HG03139 (cell line): Measurements from ENCODE around the gene RFTN1.
"Not testable (repeated sequence)": the region's sequence is repeated elsewhere in the genome, so short reads cannot be mapped to it uniquely, and the experiment has no call there.

Source experiments
- ATAC-seq: cut with Tn5 transposase; IDR thresholded peaks from one replicate; pipeline ENCODE4 v1.9.1; 2021; ENCODE audit not compliant: unreplicated experiment

The RFTN1 gene

DNA sequence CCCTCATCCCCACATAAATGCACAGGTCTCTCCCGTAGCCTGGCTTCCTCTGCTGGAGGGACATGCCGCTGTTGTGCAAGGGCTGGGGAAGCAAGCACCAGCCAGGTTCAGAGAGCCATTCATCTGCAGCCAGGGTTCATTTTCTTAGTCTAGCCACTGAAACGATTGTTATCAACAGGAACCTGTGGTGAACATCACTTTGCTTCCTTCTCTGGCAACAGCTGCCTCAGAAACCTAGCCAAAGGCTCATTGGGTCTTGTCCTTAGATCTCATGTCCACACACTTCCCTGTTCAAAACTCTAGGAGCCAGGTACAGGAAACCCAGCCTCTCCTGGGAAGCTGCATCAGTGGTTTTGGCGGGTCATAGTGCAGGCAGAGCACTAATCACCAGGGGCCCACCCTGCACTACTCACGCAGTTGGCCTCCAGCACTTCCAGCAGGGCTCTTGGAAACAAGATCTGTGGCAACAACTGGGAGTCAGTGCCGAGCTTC lies 201.5 kb downstream of the RFTN1 start:
- peak; percentile 64 for ATAC-seq

DNA sequence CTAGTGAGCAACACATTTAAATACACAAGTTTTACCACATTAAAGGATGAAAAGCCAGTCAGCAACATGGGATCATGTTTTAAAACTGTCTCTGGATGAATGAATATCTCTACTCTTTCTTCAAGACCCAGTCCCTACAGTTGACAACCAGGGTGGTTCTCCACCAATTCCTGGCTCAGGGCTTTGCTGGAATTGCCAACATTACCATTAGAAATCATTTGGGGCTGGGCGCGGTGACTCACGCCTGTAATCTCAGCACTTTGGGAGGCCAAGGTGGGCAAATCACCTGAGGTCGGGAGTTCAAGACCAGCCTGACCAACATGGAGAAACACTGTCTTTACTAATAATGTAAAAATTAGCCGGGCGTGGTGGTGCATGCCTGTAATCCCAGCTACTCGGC lies 203.0 kb downstream of the RFTN1 start:
- not testable (repeated sequence) for ATAC-seq

DNA sequence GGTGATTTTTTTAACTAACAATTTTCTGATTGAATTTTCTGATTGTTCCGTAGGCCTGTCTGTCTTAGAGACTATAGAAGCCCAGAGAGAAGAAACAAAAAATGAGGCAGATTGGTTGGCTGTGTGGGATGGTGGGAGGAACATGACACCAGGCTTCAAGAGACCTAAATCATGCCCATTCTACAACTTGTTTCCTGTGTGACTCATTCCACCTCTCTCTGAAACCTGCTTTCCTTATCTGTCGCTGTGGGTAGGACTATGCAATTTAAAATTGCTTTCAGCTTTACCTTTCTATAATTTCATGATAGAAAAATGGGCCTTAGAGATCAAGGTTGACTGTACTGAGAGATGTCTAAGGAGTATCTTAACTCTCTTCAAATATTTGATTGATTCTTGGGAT lies 203.9 kb downstream of the RFTN1 start:
- peak; percentile 85 for ATAC-seq

DNA sequence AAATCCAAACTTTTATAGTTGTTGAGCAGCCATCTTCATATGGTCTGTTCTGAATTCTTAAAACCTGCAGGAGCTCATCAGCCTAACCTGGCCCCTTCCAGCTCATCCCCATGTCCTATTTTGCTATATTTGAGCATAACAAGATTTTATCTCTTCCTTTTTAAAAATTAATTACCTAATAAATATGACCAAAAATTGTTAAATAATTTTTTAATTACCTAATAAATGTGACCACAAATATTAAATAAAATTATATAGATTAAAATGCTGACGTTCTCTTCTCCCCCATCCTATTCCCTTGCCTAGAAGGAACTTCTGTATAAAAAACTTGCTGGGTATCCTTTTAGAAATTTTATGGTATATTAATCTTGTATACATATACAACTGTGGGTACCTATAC lies 204.8 kb downstream of the RFTN1 start:
- no peak for ATAC-seq

DNA sequence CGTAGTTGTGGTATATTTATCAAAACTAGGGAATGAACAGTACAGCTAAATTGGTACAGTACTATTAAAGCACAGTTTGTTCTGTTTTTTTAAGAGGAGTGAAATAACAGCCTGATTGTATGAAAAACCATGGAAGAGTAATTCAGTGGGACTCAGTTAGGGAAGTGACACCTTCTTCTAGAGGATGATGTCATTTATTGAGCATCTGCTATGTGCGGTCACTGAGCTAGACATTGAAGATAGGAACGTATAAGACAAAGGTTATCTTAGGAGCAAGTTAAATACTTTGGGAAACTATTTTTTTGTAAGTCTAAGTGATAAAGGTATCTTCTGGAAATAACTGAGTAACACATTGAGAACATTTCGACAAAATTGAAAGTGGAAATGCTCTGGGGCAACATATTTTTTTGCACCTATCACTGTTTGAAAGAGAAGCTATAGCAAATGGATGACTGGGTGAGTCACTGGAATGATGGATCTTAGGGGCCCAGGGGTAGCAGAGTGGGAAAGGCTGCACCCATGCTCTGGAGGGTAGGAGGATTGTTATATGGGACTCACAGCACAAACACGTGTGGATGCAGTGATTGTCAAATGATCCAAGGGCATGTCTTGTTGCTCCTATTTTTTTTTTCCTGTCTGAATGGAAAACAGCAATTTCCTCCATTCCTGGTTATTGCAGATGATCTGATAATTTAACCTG lies 205.5 kb downstream of the RFTN1 start:
- ATAC-seq: no peak

DNA sequence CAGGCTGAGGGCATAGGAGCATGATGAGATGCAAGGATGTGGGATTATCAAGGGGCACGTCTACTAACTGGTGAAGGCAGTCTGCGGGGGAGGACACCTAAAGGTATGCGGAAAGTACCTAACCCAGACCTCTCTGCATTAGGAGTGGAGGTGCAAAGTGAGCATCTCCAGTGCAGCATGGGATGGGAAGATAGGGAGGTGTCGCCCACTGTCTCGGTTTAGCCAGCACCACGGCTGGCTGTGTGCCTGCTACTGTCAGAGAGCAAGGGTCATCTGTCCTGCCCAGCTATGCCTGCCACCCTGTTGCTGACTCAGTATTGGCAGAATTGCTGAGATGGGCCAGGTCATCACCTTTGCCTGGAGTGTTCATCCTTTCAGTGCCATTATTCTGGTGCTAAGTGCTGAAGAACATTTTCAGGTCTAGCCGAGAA lies 208.4 kb downstream of the RFTN1 start:
- no peak for ATAC-seq

DNA sequence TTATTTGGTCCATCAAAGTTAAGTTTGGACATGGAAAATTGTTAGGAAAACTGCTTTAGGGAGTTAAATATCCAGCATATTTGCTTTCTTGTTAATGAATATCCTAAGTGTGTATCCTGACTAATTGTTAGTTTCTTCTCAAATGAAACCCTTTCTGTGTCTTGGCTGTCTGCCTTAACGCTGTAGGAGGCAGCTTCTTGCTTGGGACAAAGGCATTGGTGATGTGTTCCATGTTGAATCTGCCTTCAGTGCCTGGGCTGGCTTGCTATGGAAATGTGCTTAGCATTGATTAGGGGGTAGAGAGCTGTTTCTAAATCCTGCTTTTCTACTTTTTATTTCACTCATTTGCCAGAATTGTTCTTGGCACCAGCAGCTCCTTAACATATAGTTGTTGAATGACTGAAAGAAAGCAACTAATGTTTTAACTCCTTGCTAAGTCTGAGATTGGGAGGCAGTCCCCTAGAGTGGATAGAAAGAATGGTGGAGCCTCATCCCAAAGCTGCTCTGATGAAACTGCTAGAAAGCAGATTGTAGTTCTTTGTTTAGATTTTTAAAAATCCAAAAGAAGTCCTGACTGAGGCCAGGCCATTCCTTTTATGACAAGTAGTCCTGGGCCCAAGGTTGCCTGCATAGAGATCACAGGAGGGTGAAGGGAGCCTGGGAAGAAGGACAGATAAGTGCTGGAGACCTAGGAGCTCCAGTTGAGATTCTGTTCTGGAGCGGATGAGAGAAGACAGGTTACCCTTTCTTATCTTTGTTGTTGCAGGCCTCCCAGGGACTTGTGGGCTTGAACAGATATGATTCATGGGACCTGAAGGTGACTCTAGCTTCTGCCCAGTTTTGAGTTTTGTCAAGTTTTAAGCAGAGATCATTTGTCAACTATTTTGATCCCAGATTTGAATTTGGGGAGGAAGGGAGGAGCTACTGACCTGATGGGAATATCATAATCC lies 209.2 kb downstream of the RFTN1 start:
- no peak for ATAC-seq

DNA sequence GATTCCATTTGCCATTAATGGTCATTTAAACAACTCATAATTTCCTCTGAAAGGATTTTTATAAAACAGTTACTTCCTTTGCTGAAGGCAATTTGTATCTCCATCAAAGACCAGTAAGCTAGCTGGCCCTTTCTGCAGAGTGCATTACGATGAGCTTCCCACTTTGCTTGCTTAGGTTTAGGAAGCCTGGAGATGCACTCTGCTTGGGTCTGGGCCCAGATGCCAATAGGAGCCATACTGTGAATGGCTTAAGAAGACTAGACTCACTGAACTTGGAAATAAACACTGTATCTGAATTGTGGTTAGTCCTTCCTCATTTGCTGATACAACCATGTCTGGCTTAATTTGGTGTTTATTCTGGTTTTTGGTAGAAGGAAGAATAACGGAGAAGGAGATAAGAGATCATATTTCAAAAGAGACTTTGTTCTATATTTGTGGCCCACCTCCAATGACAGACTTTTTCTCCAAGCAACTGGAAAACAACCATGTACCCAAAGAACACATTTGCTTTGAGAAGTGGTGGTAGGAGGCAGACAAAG lies 210.4 kb downstream of the RFTN1 start:
- ATAC-seq: no peak

DNA sequence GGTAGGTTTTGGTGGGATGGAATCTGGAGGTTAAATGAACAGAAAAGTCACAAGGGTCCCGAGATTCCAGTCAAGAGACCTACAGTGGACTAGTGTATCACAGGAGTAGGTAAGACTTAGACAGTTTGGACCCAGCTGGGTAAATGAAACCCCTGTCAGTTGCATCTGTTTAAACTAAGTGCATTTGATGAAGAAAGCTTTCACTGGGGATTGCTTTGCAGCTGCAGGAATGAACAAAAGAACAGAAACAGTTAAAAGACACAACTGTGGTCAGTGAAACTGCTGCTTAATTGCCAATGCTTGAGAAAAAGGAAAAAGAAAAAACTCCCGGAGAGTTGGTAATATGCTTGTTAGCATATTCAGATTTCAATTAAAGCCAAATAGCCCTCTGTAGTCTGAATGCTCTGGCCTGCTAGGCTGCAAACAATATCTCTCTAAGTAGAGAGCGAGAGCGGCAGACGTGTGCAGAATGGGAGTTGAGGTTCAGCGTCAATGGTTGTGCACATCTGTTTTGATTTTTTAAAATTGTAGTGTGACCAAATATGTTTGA lies 211.3 kb downstream of the RFTN1 start:
- ATAC-seq: no peak

DNA sequence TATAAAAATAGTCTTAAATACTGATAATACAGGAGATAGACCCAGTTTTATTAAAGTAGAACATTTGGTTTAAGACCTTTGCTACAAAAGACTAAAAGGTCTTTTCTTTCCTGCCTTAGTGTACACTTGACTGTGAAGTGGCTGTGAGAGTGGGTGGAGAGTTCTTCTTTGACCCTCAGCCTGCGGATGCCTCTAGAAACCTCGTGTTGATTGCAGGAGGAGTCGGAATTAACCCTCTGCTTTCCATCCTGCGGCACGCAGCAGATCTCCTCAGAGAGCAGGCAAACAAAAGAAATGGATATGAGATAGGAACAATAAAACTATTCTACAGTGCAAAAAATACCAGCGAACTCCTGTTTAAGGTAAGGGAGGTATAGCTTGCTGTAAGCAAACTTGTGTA lies 212.0 kb downstream of the RFTN1 start:
- ATAC-seq: no peak

DNA sequence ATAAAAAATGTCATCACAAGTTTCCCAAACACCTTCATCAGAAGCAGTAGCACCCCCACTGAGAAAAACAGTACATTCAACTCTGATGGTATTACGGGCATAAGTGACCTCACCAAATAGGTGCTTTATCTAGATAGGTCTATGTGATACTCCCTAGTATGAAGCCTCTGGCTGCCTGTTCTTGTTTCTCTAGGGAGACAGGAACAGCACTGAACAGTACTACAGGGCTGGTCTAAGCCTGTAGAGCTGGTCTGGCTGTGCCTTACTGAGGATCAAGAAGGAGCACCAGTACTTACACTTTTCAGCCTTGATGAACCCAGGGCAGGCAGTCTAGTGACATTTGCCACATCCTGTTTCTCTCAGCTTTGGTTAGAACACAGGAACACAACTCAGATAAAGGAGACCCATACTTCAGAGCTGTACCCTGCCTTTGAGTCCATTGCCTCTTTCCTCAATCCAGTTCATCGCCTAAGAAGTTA lies 212.6 kb downstream of the RFTN1 start:
- peak; percentile 83 for ATAC-seq

DNA sequence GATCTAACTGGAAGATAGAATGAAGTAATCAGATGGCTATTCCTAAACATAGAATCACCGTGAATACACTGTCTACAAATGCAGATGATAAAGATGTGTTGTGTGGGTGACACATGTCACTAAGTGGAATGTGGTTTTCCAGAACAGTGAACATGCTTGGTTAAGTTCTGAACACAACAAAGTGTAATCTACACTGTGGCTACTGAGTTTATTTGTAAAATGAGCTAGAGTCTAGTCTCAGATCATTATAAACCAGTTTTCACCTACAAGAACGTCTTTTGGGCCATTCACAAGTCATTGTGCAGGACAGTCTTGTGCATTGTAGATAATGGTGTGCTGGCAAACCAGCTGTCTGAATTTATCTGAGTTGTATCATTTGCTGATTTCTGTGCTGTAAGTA lies 213.2 kb downstream of the RFTN1 start:
- peak; percentile 35 for ATAC-seq

DNA sequence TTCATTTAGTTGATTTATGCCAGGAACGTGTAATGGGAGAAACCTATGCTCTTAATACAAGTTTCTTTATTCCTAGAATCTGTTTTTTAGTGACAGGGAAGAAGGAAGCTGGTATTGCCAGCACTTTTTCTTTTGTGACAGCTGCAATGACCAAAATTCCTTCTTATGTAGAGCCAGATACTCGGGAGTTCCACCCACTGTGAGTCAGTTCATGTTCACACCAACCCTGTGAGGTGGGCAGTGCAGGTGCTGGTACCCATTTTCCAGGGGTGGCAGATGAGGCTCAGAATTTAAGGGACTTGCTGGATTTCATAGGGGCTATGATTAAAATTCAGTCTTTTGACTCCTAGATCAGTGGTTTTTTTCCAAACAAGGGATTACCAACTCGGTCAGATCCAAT lies 213.8 kb downstream of the RFTN1 start:
- ATAC-seq: no peak

DNA sequence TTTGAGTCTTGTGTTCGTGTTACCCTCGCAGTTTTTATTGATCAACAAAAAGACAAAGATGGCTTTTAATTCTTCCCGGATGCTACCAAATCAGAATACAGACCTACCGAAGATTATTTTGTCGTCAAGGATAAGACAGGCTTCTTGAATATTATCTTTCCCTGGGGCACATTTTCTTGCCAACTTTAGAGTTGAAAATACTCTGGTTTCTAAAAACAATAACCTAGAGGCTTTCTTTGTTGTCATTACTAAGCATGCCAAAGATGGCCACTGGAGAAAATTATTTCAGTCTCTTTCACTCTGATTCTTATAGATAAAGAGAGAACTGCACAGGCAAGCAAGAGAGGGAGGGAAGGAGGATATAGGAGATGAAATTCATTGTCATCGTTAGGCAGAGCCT lies 214.6 kb downstream of the RFTN1 start:
- no peak for ATAC-seq

DNA sequence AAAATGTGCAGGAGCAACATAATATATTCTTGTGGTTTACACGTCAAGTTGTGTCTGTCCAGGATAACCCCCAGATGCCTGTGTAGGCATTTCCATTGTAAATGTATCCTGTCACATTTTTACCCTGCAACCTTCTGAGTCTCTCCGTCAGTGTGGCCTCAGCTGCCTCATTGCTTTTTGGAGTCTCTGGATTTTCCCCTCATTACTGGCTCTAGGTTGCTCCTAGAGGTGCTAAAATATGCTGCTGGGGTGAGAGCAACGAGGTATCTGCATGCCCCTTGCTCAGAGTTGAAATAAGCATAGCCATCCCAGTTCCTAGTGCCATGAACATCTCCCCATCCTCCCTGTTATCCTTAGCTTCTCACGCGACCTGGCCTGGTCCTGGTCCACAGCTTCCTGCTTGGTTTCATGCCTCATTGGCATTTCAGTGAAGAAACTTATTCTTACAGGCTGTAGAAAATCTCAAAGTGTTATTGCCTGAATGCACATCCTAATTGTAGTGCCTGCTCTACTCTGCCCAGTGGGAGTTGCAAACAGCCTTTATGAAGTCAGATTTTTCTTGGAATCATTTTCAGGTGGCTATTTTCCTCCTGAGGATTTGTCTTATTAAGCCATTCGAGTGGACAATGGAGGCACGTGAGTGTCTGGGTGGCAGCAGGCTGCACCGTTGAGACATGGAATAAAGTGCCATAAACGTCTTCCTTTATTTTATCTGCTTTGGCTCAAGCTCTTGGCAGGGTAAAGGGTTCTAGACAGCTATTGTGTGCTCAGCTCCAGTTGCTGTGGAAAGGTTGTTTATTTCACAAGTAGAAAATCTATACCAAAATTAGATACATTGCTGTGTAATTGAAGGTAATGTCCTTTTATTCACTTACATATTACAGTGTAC lies 215.3 kb downstream of the RFTN1 start:
- no peak for ATAC-seq

DNA sequence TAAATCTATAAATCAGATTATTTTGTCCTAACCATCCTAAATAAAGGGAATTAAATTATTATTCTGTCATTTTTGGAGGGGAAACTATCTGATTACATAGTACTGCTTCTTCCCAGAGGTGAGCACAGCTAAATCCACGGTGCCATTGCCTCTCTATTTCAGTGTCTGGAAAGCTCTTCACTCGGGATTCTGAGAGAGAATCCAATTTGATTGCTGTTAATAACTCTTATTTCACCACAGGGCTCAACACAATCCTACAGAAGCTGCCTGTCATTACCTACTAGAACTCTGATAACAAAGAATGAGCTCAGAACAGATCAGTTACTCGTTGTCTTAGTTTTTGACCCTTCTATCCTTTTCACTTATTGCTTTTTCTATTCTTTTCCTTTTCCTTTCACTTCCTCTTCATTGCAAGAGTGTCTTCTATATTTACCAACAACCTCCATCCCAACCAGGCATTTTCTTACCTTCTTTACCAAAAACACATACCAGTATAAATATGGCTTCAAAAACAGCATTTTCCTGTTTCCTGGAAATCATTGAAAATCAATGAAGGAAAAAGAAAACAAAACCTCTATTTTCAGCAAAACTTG lies 218.1 kb downstream of the RFTN1 start:
- ATAC-seq: no peak

DNA sequence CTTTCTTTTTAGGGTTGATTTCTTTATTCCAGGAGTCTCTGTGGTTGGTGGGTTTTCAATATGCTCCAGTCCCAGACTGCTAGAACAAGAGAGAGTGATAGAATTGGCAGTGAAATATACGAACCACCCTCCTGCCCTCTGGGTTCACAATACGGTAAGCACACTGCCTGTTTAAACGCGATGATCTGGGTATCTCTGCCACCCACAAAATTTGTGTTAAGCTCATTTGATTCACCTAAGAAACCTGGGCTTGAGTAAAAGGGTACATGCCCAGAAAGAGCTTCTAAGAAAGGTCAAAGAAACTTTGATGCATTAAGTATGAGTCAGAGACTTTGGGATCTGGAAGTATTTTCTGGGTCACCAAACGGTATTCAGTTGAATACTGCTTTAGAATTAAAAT lies 218.7 kb downstream of the RFTN1 start:
- ATAC-seq: no peak

DNA sequence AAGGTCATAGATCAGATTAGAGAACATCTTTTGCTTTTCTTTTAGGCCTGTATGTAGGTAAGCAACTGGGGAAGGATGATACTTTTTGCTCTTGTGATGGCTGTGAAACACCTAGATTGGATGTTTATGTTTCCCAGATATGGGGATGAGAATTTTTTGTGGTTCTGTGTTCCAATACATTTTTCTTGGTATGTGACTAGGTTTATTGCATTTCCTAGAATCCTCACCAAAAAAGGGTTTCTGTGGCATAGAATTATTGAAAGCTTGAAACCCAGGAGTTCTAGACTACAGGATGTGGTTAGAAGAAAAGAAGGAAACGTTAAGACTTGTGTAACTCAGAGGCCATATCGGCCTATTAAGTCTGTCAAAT lies 222.7 kb downstream of the RFTN1 start:
- peak; percentile 37 for ATAC-seq

DNA sequence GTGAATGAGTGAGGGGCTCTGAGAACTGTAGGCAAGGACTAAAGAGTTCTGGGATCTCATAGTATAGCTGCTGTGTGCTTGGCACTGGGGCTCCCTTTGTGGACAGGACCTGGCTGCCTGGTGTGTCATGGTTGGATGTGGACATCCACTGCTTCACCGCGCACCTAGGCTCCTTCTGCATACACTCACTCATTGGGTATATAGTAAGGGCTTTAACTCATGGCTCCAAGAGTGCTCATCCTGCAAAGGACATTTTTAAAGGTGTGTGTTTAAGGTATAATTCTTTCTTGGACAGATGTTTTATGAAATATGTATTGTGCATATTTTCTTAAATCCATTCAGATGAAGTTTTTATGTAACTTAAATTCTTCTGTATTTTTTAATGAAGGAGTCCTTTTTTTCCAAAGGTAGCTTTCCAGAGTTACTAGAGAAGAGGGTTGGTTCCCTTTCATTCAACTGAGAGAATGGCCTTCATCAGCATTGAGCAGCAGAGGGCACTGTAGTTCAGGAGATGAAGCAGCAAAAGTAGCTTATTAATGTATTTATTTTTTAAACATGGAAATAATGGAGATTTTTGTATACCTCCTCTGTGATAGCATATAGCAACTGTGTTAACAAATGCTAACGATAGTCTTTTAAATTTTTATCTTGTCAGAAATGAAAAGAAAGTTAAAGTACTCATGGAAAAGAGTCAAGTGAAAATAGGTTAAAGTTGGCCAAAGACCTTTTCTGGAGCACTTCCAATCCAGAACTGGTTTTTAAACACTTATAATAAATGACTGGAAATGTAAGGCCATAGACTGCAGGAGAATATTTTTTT lies 223.3 kb downstream of the RFTN1 start:
- no peak for ATAC-seq
